ENCODE data around the gene VPS39.

DNA sequence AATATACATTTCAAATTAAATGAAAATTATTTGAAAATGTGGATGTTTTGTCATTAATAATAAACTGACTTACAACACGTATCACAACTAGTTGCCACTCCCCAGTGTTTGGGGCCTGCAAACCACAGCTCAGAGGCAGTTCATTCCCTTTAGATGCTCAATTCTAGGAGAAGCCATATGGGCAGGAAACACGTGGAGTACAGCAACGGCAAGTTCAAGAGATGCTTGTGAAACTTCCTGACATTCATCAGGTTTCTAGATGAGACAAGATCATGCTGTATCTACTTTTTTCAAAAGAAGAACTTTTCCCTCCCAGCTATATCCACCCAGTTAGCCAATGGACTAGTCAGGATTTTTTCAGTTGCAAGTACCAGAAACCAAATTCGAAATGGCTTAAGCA is 96.2 kb downstream of the VPS39 start:
- TF ChIP-seq EZH2phosphoT487 (IDR thresholded peaks at IDR 0.05): no peak
- no peak for TF ChIP-seq CTCF (IDR thresholded peaks at IDR 0.05)
- TF ChIP-seq EZH2 (IDR thresholded peaks at IDR 0.05): no peak
